NCI-H510A (cell line): ENCODE measurements around the gene EEFSEC.

ENCODE experiments used
- DNase-seq: peaks from one replicate; lab custom pipeline; 2025; lab: John Stamatoyannopoulos, UW

The EEFSEC gene

DNA sequence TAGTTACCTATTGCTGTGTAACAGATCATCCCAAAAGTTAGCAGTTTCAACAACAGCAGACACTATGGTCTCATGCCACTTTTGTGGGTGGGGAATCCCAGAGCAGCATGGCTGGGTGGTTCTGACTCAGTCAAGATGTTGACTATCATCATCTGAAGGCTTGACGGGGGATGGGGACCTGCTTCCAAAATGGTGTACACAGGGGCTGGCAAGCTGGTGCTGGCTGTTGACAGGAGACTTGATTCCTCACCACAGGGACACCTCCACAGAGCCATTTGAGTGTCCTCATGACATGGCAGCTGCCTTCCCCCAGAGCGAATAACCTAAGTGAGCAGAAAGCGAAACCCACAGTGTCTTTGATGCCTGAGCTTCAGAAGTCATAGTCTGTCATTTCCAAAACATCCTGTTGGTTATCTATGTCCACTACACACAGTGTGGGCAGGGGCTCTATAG lies 294.3 kb downstream of the EEFSEC start:
- DNase-seq = no peak

DNA sequence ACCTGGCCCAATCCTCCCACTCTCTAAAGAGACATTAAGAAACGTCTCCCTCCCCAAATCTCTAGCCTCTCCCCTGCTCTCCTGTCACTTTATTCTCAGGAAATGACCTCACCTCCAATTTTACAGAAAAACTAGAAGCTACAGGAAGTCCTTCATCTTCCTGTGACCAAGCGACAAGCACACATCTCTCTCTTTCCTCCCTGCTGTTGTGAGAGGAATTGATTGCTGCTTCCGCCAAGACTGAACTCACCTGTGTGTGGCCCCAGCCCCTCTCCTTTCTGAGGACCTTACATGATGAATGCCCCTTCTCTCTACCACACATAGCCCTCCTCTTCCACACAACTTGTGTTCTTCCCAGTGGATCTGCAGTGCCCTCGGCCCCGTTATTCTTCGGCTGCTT lies 295.2 kb downstream of the EEFSEC start:
- no peak for DNase-seq

DNA sequence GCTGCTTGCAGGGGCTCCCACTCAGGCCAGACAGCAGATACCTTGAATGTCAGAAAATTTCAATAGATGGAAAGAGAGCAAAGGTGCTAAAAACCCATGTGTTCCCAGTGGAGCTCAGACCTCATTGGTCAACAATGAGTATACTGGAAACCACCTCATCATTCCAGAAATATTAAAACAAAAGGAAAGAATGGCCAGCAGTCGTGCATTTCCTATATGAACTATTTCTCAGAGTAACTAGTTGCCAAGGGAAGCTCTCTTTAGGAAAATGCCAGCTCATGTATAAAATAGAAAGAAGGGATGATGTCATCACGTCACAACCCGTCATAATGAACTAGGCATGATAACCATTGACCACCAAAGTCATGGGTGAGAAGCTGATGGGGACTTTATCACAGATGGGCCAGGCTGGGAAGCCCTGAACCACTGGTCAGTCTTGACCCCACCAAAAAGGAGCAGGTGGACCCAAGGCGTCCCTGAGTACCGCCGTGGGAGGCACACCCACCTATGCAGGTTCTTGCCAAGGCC lies 295.9 kb downstream of the EEFSEC start:
- DNase-seq = no peak

DNA sequence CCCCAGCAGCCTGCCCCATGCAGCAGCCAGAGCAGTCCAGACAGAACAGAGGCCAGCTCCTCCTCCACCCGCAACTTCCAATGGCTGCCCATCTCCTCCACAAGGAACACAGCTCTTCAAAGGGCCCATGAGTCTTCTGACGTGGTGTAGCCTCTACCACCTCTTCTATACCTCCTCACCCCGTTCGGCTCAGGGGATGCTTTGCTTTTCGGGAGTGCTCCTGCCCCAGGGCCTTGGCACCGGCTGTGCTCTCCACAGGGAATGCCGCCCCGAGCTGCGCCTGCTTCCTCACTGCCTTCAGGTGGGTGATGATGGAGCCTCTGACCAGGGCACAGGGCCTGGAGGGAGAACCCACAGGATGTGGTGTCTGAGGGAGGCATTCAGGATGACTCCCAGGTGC lies 298.8 kb downstream of the EEFSEC start:
- no peak for DNase-seq

DNA sequence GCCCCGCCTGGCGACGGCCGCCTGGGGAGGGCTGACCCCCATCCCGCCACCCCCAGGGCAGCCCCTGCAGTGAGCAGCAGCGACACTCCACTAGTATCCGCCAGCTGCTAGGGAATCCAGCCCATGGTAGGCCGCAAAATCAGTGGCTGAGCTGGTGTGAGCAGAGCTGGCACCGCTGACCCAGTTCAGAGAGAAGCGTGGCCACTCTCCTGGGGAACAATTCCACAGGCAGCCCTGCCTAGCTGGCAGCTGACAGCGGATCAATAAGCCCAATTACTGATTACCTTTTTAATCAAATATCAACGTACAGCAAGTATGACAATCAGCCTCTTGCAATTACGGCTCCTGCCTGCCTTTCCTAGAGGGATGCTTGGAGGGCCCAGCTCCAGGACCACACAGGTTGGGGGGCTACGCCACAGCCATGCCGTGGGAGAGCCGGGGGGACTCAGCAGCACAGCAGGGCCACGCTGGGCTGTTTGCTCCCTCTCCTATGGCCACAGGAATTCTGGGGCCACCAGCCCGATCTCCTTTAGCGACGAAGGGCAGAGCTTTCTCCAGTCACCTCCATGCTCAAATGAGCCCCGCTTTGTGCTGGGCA lies 299.5 kb downstream of the EEFSEC start:
- no peak for DNase-seq

DNA sequence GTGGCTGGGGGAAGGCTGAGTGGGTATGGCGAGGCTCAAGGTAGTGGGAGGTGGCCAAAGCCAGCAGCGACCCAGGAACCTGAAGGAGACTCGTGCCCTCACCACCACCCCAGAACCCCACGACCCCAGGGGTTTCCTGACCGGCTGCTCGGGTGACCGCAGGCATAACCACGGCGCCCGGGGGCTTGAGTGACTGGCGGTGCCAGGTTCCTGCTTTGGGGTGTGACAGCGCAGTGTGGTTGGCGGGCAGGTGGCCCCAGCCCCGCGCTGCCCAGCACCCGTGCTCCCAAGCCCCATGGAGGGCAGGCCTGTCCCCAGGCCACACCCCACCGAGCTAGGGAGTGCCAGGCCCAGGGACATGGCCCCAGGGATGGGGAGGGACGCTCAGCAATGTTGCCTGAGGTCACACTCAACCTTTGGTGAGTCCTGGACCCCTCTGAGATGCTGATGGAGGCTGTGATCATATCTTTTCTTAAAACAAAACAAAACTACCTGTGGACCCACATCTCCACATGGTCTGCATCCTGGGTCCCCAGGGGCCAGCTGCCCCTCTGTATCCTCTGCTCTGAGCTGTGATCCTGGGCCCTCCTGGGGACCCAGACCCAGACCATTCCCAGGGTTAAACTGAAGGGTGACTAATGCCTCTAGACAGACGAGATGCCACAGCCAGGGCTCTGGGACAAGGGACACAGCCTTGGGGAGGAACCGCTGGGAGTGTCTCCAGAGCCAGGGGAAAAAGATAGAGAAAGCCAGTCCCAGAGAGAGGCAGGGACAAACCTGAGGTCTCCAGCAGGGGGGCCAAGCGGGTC lies 300.4 kb downstream of the EEFSEC start:
- no peak for DNase-seq

DNA sequence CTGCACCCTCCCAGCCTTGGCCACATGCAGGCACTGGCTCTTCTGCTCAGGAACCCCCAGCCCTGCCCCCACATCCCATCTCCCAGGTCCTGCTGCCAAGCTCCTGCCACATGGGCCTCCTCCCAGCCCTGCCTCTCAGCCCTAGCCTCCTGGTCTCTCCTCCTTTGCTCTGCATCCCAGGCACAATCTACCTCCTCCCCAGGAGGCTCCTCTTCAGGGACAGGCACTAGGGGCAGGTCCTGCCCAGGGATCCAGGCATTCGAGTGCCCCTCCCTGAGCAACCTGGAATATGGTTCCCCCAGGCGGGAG lies 301.0 kb downstream of the EEFSEC start:
- no peak for DNase-seq

DNA sequence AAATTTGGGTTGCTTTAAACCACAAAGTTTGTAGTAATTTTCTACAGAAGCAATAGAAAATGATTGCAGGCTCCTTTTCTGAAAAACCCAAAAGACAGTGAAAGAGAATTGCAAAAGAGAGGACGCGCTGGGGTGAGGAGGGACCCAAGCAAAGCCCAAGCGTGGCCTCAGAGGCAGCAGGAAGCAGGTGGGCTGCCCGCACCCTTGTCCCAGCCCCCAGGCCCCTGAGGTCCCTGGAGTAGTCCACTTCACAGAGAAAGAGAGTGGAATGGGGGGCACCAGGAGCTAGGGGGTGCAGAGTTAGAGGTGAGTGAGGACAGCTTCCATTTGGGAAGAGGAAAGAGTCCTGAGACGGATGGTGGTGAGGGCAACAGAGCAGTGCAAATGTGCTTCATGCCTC lies 301.8 kb downstream of the EEFSEC start:
- DNase-seq = no peak

DNA sequence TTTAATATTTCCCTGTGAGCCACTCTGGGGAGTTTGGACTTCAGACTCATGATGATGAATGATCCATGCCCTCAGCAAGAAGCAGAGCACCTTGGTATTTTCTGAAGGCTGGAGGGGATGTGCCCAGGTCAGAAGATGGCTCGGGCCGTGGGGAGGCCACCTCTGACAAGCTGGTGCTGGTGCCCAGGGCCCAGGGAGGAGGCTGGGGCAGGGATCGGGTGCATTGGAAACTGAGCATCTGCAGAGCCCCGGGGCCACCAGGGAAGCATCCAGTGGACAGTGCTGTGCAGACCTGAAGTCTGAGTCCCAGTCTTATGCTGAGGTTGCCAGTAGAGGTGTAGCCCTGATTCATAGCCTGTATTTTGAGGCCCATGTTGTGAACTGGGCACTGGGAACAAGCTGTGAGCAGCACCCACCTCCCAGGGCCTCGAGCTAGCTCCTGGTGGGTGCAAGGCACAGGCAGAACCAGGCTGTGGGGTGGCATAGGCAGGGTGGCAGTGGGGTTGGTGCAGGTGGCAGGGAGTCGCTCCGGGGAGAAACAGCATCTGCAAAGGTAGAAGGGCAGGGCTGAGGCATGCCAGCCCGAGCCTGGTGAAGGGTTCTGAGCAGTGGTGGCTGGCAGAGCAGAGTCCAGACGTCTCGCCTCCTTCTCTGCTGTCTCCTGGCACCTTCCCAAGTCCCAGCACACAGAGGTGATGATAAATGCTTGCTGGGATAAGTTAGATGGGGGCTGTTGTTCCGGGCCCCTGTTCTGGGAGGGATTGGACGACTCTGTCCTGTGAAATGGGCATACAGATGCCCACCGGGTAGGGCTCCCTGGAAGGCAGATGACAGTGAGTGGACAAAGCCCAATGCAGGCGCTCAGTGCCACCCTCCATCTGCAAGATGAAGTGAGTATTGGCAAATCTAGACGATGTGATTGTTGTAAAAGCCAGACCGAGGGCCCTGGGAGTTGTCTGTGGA lies 302.8 kb downstream of the EEFSEC start:
- DNase-seq = no peak

DNA sequence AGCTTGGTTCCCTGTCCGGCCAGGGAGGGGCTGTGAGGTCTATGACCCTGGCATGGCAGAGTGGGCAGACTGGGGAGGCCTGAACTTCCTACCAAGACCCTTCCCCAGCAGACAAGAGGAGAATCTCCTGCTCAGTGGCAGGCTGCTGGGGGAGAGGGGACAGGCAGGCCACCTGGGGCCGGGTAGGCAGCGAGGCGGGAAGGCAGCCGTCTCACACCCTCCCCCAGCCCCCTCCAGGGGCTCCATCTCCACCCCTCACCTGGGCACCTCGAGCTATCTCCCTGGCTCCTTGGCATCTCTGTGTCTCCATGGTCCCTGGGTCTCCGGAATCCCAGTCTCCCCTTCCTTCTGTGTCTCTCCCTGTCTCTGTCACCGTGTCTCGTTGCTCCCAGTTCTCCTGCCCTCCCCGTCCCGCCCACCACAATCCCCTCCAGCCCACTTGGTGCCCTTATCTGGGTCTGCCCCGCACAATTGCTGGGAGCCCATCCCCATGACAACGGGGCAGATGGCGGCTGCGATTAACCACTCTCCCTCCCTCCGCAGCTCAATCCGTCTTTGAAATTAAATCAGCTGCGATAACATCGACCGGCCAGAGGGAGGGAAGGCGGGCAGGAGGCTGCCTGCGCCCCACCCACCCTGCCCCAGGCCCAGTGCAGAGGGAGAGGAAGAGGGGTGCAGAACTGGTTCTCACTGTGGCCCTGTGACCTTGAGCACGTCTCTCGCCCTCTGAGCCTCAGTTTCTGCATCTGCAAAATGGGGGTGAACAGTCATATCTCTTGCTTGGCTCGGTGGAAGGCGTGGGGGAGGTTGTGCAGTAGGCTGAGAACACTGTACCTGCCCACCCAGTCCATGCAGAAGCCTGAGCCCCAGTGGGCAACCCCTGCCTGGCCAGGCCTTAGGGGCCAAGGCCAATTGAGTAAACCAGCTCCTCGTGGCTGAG lies 303.8 kb downstream of the EEFSEC start:
- no peak for DNase-seq

DNA sequence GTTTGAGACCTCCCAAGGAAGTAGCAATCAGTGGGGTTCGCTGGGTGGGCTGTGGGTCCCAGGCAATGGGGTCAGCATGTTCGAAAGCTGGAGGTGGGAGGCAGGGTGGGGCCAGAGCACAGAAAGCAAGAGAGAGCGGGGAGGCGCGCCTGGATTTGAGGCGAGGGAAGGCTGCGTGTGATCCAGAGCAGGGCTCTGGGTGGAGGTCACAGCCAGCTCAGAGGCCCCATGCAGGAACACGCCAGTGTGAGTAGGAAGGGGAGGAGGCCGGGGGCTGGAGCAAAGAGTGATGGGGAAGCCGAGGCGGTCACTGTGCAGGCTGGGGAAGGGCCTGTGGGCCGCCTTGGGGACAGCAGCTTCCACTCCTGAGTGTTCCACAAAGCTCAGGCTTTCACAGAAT lies 304.7 kb downstream of the EEFSEC start:
- DNase-seq = no peak
